CD14-positive monocyte (primary cell): ENCODE results near the gene PIGH. TPM values are rescaled to one million over a fixed set of nuclear protein-coding genes. Genes with fewer than 3 reads are reported as not detected.

Source experiments
- DNase-seq, 3 donors: peaks; one replicate each; pipeline ENCODE4 v3.0.0-alpha.2; 2011 to 2022
- H2AFZ ChIP-seq: 2 replicates; pipeline ENCODE4 v1.6.0; 2012; ENCODE audit warnings: mild to moderate bottlenecking, low read depth, low read length, inconsistent platforms; ENCODE audit not compliant: insufficient read depth, poor library complexity, severe bottlenecking
- H3K27ac ChIP-seq, 2 donors: 1 replicate in 1 of 2; 2 replicates in 1 of 2; pipeline ENCODE4 v1.5.1; 2012 to 2013; ENCODE audit warnings: low read length in 2 of 2, control low read depth in 1 of 2, inconsistent platforms in 1 of 2, low read depth in 1 of 2, mild to moderate bottlenecking in 1 of 2
- H3K27me3 ChIP-seq, 2 donors: one replicate each; pipeline versions ENCODE4 v1.6.0 to v1.6.1; 2011 to 2013; ENCODE audit warnings: low read length in 2 of 2; ENCODE audit not compliant: control insufficient read depth in 2 of 2, insufficient read depth in 2 of 2
- H3K36me3 ChIP-seq, 2 donors: replicated peaks in 1 of 2; 1 replicate in 1 of 2; 2 replicates in 1 of 2; pipeline versions ENCODE4 v1.5.1 to v1.6.1; 2012 to 2013; ENCODE audit warnings: low read length in 2 of 2, control low read depth in 1 of 2, inconsistent platforms in 1 of 2, mild to moderate bottlenecking in 1 of 2; ENCODE audit not compliant: insufficient read depth in 2 of 2, control insufficient read depth in 1 of 2
- H3K4me1 ChIP-seq, 2 donors: 1 replicate in 1 of 2; 2 replicates in 1 of 2; pipeline versions ENCODE4 v1.5.1 to v1.6.1; 2012 to 2013; ENCODE audit warnings: low read length in 2 of 2, control low read depth in 1 of 2, inconsistent platforms in 1 of 2, mild to moderate bottlenecking in 1 of 2, moderate library complexity in 1 of 2; ENCODE audit not compliant: insufficient read depth in 2 of 2, control insufficient read depth in 1 of 2
- H3K4me2 ChIP-seq: replicated peaks from 2 replicates; pipeline ENCODE3; 2012; ENCODE audit warnings: low read length, moderate library complexity, mild to moderate bottlenecking; ENCODE audit not compliant: poor library complexity, severe bottlenecking; ENCODE audit errors: extremely low read depth
- H3K4me3 ChIP-seq, 3 experiments: fragments of 200-600 bp in 1 of 3; sonication (generic) in 1 of 3; replicated peaks in 1 of 3; 1 replicate in 2 of 3; 2 replicates in 1 of 3; pipeline ENCODE4 v1.5.1; 2011 to 2013; ENCODE audit warnings: low read length in 3 of 3, mild to moderate bottlenecking in 3 of 3, control low read depth in 2 of 3, low read depth in 2 of 3, inconsistent platforms in 1 of 3, moderate library complexity in 1 of 3
- H3K79me2 ChIP-seq: 2 replicates; pipeline ENCODE4 v1.6.0; 2012; ENCODE audit warnings: mild to moderate bottlenecking, control low read depth, inconsistent platforms, low read length, moderate library complexity; ENCODE audit not compliant: insufficient read depth
- H3K9ac ChIP-seq: 2 replicates; pipeline ENCODE4 v1.6.0; 2017; ENCODE audit warnings: low read length, mild to moderate bottlenecking; ENCODE audit not compliant: insufficient read depth, poor library complexity, severe bottlenecking
- H3K9me3 ChIP-seq, 2 donors: replicated peaks in 1 of 2; 1 replicate in 1 of 2; 2 replicates in 1 of 2; pipeline versions ENCODE4 v1.5.1 to v1.6.1; 2012 to 2013; ENCODE audit warnings: low read length in 2 of 2, control low read depth in 1 of 2; ENCODE audit not compliant: control insufficient read depth in 1 of 2, insufficient read depth in 1 of 2
- H4K20me1 ChIP-seq: 2 replicates; pipeline ENCODE4 v1.6.0; 2012; ENCODE audit warnings: mild to moderate bottlenecking, low read length, control low read depth, moderate library complexity; ENCODE audit not compliant: insufficient read depth
- H3K27ac Mint-ChIP-seq, 7 donors: one replicate each; pipeline ENCODE4 v1.8.0; 2020; ENCODE audit warnings: mild to moderate bottlenecking in 7 of 7, mixed read lengths in 7 of 7, moderate library complexity in 6 of 7, inconsistent platforms in 2 of 7
- H3K27me3 Mint-ChIP-seq, 3 donors: one replicate each; pipeline ENCODE4 v1.8.0; 2021 to 2022; ENCODE audit warnings: low read depth in 3 of 3, mild to moderate bottlenecking in 3 of 3, mixed read lengths in 3 of 3, moderate library complexity in 3 of 3, inconsistent platforms in 1 of 3
- H3K36me3 Mint-ChIP-seq, 2 donors: one replicate each; pipeline ENCODE4 v1.8.0; 2020; ENCODE audit warnings: mixed read lengths in 2 of 2, inconsistent platforms in 1 of 2, mild to moderate bottlenecking in 1 of 2
- H3K4me1 Mint-ChIP-seq: one replicate; pipeline ENCODE4 v1.8.0; 2020; ENCODE audit warnings: mild to moderate bottlenecking, mixed read lengths
- H3K4me3 Mint-ChIP-seq, 2 donors: one replicate each; pipeline ENCODE4 v1.8.0; 2020; ENCODE audit warnings: mild to moderate bottlenecking in 2 of 2, mixed read lengths in 2 of 2, moderate library complexity in 1 of 2
- H3K9me3 Mint-ChIP-seq, 7 donors: one replicate each; pipeline ENCODE4 v1.8.0; 2020 to 2022; ENCODE audit warnings: mixed read lengths in 7 of 7, mild to moderate bottlenecking in 6 of 7, moderate library complexity in 6 of 7, inconsistent platforms in 2 of 7
- WGBS: methylation state at CpG from one replicate; pipeline ENCODE4 v1.1.5; 2013; ENCODE audit warnings: missing lambda C conversion rate; ENCODE audit not compliant: insufficient coverage; 5-methylcytosine and 5-hydroxymethylcytosine counted together
- intact Hi-C, 2 donors: fragments of 100-400 bp; cut with micrococcal nuclease; formaldehyde crosslinking; loops; one replicate each; pipeline versions ENCODE4 v1.15.0 to v1.15.1; 2023
- polyA minus RNA-seq: library from RNA; depleted of rRNA, polyadenylated mRNA; stranded (reverse); fragments of >200 nt; gene quantifications from 2 replicates; pipeline ENCODE4 v1.2.3, GENCODE V29; 2012
- polyA plus RNA-seq, 3 donors: library from polyadenylated mRNA; depleted of rRNA in 1 of 3; unstranded in 2 of 3; stranded (reverse) in 1 of 3; fragments of 300-500 nt in 2 of 3; fragments of >200 nt in 1 of 3; fragmentation: Illumina TruSeq in 2 of 3; gene quantifications; 1 replicate in 2 of 3; 2 replicates in 1 of 3; pipeline ENCODE4 v1.2.3, GENCODE V29; 2012 to 2021
- total RNA-seq, 12 experiments: library from RNA in 1 of 12; stranded (reverse) in 1 of 12; fragments of 120-200 nt in 1 of 12; gene quantifications; one replicate each; pipeline ENCODE4 v1.2.4 and lab custom pipeline; 2013 to 2026; ENCODE audit warnings: mixed read lengths in 6 of 12, inconsistent platforms in 1 of 12
- TF ChIP-seq, protein P1 (sequence below): fragments of 200-600 bp; IDR thresholded peaks from one replicate; pipeline ENCODE4 v1.8.0; 2022; ENCODE audit warnings: antibody characterized with exemption, mild to moderate bottlenecking

Gene PIGH, protein sequence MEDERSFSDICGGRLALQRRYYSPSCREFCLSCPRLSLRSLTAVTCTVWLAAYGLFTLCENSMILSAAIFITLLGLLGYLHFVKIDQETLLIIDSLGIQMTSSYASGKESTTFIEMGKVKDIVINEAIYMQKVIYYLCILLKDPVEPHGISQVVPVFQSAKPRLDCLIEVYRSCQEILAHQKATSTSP
- 14.2 TPM for total RNA-seq (2013)
- polyA plus RNA-seq (10 to 100 TPM; 14.6 to 35.5 (median 18.0) TPM), polyA minus RNA-seq (17.9 and 18.2 TPM in 2 replicates), total RNA-seq (lab: John Stamatoyannopoulos, UW) (2.4 to 18.3 (median 14.0) reads per million in 11 experiments)

DNA sequence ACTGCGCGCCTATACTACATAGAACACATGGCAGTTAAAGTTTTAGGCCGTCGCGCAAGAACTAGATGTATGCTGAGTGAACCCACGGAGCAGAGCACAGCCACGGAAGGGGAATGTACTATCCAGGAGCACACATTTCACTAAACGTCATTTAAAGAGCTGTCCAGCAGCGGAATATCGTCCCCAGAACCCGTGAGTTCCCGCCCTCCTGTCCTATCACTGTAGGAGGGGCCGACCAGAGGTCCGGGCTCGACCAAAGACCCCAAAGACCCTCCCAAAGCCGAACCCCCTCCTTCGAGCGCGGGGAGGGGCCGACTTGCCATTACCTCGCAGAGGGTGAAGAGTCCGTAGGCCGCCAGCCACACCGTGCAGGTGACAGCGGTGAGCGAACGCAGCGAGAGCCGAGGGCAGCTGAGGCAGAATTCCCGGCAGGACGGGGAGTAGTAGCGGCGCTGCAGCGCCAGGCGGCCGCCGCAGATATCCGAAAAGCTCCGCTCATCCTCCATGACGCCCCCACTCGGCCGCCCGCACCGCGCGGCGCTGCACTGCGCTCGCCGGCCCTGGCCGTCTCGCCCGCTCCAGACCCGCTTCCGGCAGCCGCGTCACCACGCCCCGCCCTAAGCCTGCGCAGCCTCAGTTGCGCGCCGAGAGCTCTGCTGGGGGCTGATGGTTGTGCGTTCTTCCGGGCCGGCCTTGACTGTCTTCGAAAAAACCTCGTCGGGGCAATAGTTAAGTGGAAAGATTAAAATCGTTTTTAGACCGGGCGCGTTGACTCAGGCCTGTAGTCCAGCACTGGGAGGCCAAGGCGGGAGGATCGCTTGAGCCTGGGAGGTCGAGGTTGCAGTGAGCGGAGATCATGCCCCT, at the start of gene PIGH:
Gene PIGH (minus strand): TSS at position 571 of the 864 bp plus-strand sequence. CDS start 65 bp downstream, at position 506.
- intact Hi-C loops: loop anchor here in 1 of 2 donors (5.0 kb wide), 1 partner anchor 72 kb away; the partner anchor contains the start of gene VTI1B
- H4K20me1 ChIP-seq: no peaks in the 10 kb centered on the region
- H3K36me3 Mint-ChIP-seq: peaks cover 1 to 3% of the 10 kb centered on the region in 2 donors
- H3K27ac Mint-ChIP-seq: peak within 1 kb of the TSS; percentile 90 to 98 (median 93)
- peak within 1 kb of the TSS; percentile 81 for H3K9ac ChIP-seq
- no peaks in the 10 kb centered on the region for H3K9me3 ChIP-seq
- peaks cover 3 to 7% (median 5%) of the 10 kb centered on the region in 3 donors for H3K27me3 Mint-ChIP-seq
- H3K27ac ChIP-seq: peak within 1 kb of the TSS; percentile 76 to 79
- H3K36me3 ChIP-seq: no peaks in the 10 kb centered on the region
- peak within 1 kb of the TSS; percentile 91 to 97 for H3K4me3 Mint-ChIP-seq
- H3K4me1 ChIP-seq: peaks cover 15 to 20% of the 10 kb centered on the region in 2 donors
- TF ChIP-seq, protein P1, sequence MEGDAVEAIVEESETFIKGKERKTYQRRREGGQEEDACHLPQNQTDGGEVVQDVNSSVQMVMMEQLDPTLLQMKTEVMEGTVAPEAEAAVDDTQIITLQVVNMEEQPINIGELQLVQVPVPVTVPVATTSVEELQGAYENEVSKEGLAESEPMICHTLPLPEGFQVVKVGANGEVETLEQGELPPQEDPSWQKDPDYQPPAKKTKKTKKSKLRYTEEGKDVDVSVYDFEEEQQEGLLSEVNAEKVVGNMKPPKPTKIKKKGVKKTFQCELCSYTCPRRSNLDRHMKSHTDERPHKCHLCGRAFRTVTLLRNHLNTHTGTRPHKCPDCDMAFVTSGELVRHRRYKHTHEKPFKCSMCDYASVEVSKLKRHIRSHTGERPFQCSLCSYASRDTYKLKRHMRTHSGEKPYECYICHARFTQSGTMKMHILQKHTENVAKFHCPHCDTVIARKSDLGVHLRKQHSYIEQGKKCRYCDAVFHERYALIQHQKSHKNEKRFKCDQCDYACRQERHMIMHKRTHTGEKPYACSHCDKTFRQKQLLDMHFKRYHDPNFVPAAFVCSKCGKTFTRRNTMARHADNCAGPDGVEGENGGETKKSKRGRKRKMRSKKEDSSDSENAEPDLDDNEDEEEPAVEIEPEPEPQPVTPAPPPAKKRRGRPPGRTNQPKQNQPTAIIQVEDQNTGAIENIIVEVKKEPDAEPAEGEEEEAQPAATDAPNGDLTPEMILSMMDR: peak; percentile 76
- H3K4me3 ChIP-seq: peak within 1 kb of the TSS; percentile 79 to 100 (median 95)
- peak within 1 kb of the TSS; percentile 100 for H2AFZ ChIP-seq
- DNase-seq: peak; percentile 86 to 89 (median 87)
- H3K4me2 ChIP-seq: peak within 1 kb of the TSS; percentile 93
- peaks cover 7% of the 10 kb centered on the region for H3K79me2 ChIP-seq
- H3K9me3 Mint-ChIP-seq: peaks cover 0 to 4% (median 0%) of the 10 kb centered on the region in 7 donors
- H3K27me3 ChIP-seq: no peaks in the 10 kb centered on the region
- peaks cover 24% of the 10 kb centered on the region for H3K4me1 Mint-ChIP-seq
- WGBS: 3% methylated on average over 73 of the region's 77 CpGs

DNA sequence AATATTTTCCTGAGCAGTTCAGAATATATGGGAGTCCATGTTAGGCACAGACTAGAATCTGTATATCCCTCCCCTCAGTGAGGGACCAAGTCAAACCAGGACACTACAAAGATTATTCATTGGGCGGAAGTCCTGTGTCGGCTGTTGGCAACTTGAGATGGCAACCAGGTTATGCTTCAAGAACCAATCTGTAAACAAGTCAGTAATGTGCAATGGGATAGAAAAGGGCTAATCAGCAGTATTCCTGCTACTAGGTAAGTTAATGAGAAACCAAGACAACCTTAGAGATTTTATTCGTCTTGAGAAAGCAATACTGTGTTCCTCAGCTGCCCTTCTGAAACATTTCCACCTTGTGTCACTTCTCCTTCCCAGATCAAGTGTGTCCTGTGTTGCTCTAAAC, 46.1 kb upstream of the PIGH start:
- Mint-ChIP-seq H3K36me3 (peaks cover 56 to 59% of the 10 kb centered on the region in 2 donors), H3K27ac (peak overlapping the region in 1 of 7 donors; percentile 37), H3K9me3 (no peaks in the 10 kb centered on the region), H3K4me1 (no peaks in the 10 kb centered on the region), H3K27me3 (peaks cover 0 to 2% (median 0%) of the 10 kb centered on the region in 3 donors), H3K4me3 (no peak overlapping the region)
- TF ChIP-seq, protein P1: no peak
- Histone ChIP-seq H3K27me3 (no peaks in the 10 kb centered on the region), H3K4me2 (no peak overlapping the region), H3K79me2 (no peaks in the 10 kb centered on the region), H4K20me1 (no peaks in the 10 kb centered on the region), H3K9me3 (no peaks in the 10 kb centered on the region), H3K4me3 (no peak overlapping the region), H3K36me3 (peaks cover 57 to 64% of the 10 kb centered on the region in 2 donors), H3K4me1 (no peaks in the 10 kb centered on the region), H3K9ac (no peak overlapping the region), H3K27ac (no peak overlapping the region), H2AFZ (no peak overlapping the region)
- WGBS: no CpG with 5 or more reads among the region's 3 CpGs
- intact Hi-C loops: no loop called here
- DNase-seq: no peak
